Stimulated activated CD4-positive, alpha-beta T cell treated with anti-CD3 and anti-CD28 coated beads, Interleukin-15, amount 100 ng/mL, for 48 hours (primary cell): ENCODE data around the gene NEU4.

Source experiments
- DNase-seq, 2 donors: peaks; one replicate each; pipeline ENCODE4 v3.0.0-alpha.2; 2020; ENCODE audit warnings: low read depth in 2 of 2

NEU4 gene

GRCh38 chr2:241852116-241852980 is 43.4 kb downstream of the NEU4 start:
- DNase-seq = no peak

- no peak for DNase-seq
Measured at GRCh38 chr2:241852981-241853631, 44.1 kb downstream of the NEU4 start.

- DNase-seq = no peak
Measured at GRCh38 chr2:241853651-241854341, 44.8 kb downstream of the NEU4 start.

GRCh38 chr2:241854342-241855244 is 45.6 kb downstream of the NEU4 start:
- no peak for DNase-seq

GRCh38 chr2:241855245-241855887 is 46.4 kb downstream of the NEU4 start:
- no peak for DNase-seq

- no peak for DNase-seq
Measured at GRCh38 chr2:241855888-241856422, 47.0 kb downstream of the NEU4 start.

GRCh38 chr2:241857041-241857541 is 48.1 kb downstream of the NEU4 start:
- DNase-seq = no peak

GRCh38 chr2:241857572-241858121 is 48.7 kb downstream of the NEU4 start:
- no peak for DNase-seq

- peak; percentile 62 to 74 for DNase-seq
Measured at GRCh38 chr2:241858206-241859016, 49.4 kb downstream of the NEU4 start, which contains the start of gene PDCD1. Gene PDCD1 (minus strand): TSS chr2:241858894. CDS start chr2:241858838, 56 bp downstream.

GRCh38 chr2:241859017-241859435 is 50.0 kb downstream of the NEU4 start:
- no peak for DNase-seq

- peak; percentile 58 to 61 for DNase-seq
Measured at GRCh38 chr2:241859436-241860183, 50.6 kb downstream of the NEU4 start.

- no peak for DNase-seq
Measured at GRCh38 chr2:241860184-241861078, 51.4 kb downstream of the NEU4 start.

GRCh38 chr2:241861264-241861663 is 52.3 kb downstream of the NEU4 start:
- no peak for DNase-seq

- DNase-seq = no peak
Measured at GRCh38 chr2:241862093-241862492, 53.1 kb downstream of the NEU4 start.

- no peak for DNase-seq
Measured at GRCh38 chr2:241862775-241863535, 54.0 kb downstream of the NEU4 start.

- peak; percentile 65 to 68 for DNase-seq
Measured at GRCh38 chr2:241863536-241863954, 54.6 kb downstream of the NEU4 start.
